Activated CD8-positive, alpha-beta memory T cell treated with anti-CD3 and anti-CD28 coated beads for 36 hours (primary cell): ENCODE data around the gene XPR1. TPM values are rescaled to one million over a fixed set of nuclear protein-coding genes. Genes with fewer than 3 reads are reported as not detected.

Experiments used
- CTCF ChIA-PET: fragments of 350-600 bp; sonication (Branson Sonifier 250); formaldehyde crosslinking; loops from one replicate; lab custom pipeline; 2021; ENCODE audit warnings: antibody characterized with exemption; lab: Charles Lee
- POLR2A ChIA-PET: fragments of 350-600 bp; sonication (Branson Sonifier 250); formaldehyde crosslinking; loops from one replicate; lab custom pipeline; 2021; ENCODE audit warnings: antibody characterized with exemption; lab: Charles Lee
- total RNA-seq, 2 experiments: library from RNA; stranded (reverse); gene quantifications; one replicate each; pipeline ENCODE4 v1.2.3, GENCODE V29; 2021

The XPR1 gene
- total RNA-seq, 2 experiments from 2014 or later, result 20.7 to 22.1 TPM

DNA sequence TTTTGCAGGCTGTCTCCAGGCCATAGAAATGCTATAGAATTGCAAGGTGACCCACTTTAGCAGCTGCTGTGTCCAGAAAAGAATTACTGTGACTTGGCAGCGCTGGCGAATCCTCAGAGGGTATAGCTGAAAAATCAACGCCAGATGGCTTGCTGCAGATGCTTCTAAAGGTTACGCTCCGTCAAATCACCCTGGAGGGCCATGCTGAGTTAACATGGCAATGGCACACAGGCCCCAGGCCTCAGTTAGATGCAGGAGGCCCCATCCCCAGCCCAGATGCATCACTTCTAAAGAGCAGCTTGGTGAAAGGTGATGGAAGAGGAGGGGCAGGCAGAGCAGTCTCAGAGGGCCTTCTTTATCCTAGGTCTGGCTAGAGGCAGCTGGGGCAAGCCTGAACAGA, 298.9 kb downstream of the XPR1 start:
- CTCF ChIA-PET, result no interaction called here
- POLR2A ChIA-PET, result no interaction called here

DNA sequence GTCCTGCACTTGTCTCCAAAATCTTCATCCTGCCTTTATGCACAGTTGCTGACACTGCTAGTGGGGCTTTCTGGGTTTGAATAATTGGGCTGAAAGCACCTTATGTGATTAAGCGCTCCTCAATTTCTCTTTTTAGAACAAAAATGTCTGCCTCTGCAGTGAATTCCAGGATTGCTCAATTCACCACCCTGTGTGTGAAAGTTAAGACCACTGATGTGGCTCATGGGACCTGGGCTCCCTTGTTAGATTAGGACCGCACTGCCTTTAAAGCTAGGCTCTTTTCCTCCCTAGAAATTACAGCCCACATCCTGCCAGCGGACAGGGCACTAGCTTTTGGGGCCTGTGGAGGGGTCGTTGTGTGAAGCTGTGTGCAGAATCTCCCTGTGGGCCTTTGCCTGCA, 299.7 kb downstream of the XPR1 start:
- POLR2A ChIA-PET, result no interaction called here
- CTCF ChIA-PET, result no interaction called here

DNA sequence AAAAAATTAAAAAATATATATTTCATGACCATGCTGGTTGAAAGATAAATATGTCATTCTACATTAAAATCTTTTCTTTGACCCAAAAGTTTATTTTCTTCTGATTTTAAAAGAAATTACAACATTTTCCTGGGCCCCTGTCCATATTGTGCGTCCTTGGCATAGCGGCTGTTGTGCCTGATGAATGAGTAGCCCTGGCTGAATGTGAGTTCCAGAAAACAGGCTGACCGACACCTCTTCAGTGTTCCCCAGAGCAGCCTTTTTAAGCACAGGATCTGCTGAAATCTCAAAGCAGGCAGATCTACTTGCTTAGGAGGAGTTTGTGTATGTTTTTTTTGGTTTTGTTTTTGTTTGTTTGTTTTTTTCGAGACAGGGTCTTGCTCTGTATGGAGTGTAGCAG, 300.6 kb downstream of the XPR1 start:
- POLR2A ChIA-PET, result no interaction called here

DNA sequence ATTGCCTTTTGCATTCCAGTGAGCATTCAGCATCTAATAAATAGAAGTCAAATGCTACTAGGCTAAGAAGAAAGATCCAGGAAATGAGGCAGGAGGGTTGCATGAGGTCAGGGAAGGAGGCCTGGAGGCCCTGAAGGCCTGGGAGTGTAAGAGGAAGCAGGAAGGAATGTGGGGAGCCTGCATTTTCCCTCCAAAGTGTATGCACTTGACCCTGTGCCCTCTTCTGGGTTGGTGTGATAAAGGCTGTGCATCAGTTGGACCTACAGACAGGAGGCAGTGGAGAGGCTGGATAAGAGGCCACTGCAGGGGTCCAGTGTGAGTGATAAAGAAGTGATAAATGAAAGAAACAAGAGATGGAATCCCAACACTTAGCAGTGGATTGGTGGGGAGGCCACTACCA, 301.3 kb downstream of the XPR1 start:
- ChIA-PET CTCF (no interaction called here), POLR2A (no interaction called here)

More for the DNA sequence above, 300.6 kb downstream of the XPR1 start:
- CTCF ChIA-PET, result interaction anchor here (0.6 kb wide), 1 partner anchor 266 kb away, joined by 3 read pairs; no protein-coding TSS in a partner anchor

DNA sequence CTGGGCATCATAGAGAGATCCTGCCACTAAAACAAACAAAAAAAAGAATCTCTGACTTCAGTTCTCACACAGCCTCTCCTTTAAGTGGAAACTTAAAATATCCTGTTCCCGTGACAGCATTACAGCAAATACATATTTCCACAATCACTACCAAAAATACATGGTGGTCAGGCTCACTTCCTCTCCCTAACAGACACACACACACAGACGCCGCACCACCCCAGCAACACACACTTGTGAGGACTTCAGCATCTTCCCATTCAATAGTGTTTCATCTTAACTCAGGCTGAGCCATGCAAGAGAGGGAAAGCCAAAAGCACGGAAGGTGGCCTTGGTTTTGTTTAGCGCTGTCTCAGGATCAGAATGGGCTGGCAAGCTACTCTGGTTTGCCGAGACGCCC, 302.7 kb downstream of the XPR1 start:
- CTCF ChIA-PET, result no interaction called here
- POLR2A ChIA-PET, result no interaction called here

DNA sequence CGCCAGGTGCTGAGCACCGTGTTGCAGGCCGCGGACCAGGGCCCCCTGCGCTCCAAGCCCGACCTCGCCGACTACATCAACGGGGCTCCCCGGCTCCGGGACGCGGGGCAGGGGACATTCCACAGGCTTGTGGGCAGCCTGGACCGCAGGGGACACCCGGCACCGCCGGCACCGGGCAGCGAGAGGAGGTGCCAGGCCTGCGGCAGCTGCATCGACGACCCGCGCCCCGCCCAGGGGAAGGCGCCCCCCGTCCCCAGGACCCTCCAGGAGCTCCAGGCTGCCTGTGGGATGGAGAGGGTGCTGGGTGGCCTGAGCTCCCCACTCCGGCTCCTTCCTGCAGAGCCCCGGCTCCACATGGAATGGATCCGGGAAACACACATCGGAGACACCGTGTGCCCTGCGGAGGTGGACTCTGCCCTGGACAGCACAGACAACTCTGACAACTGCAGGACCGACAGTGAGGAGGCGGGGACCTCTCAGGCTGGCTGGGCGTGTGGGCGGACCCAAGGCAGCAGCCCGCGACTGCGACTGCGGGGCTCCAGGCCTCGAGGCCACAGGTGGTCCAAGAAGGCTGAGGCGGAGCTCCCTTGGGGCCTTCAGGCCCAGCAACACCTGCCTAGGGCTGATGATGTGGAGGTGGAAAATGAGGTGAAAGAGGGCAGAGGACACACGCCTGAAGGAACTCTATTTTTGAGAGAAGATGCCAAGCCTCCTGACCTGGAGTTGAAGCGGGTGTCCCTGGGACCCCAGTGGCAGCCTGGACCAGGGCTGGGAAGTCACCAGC, 303.7 kb downstream of the XPR1 start:
- ChIA-PET POLR2A (no interaction called here), CTCF (interaction anchor here (0.5 kb wide), 1 partner anchor 95 kb away, joined by 3 read pairs; no protein-coding TSS in a partner anchor)

DNA sequence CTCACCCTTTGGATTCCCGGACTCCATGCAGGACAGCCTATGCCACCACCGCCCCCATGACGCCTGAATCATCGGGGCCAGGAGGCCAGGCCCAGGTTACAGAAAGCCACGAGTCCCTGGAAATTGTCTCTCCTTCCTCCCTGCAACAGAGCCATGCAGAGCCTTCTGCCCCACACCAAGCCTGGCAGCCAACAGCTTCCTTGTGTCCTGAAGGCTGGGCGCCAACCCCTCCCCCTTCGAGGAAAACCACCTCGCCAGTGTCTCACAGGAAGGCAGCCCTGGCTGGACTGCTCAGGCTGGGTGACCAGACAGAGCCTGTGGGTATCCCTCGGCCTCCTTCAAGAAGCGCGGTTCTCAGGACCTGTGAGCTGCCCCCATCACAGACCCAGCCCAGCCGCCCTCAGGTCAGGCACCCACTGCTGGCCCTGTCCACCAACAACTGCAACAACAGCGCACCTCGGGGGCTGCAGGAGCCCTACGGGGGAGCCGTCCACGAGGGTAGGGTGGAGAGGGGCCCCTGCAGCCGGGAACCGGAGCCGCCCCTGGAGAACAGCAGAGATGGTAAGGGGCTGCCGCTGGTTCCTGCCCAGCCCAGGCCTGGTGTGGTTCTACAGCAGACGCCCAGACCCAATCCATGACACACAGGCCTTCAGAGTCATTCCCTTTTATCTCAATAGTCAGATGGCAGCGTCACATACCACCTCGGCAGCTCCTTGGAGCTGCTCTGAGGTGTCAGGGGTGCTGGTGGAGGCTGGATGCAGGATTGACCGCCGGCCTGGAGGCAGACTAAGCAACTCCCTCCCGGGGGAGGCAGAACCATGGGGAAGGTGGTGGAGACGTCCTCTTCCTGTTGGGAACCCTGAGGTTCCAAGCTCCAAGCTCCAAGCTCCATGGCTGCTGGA, 304.5 kb downstream of the XPR1 start:
- CTCF ChIA-PET, result no interaction called here
- POLR2A ChIA-PET, result no interaction called here

DNA sequence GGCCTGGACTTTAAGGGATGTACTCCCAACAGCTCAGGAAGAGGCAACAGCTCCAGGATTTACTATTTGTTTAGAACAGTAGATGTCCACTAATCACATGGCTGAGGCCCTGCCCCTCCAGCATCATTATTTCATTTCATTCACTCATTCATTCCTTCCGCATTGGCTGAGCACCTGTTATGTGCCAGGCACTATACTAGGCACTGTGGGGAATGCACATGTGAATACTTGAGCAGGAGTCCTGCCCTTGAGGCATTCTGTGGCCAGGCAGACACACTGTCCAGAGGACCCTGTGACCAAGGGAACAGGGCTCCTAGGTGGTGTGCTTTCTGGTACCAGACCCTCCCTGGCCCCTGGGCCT, 305.2 kb downstream of the XPR1 start:
- CTCF ChIA-PET, result no interaction called here
- POLR2A ChIA-PET, result no interaction called here

DNA sequence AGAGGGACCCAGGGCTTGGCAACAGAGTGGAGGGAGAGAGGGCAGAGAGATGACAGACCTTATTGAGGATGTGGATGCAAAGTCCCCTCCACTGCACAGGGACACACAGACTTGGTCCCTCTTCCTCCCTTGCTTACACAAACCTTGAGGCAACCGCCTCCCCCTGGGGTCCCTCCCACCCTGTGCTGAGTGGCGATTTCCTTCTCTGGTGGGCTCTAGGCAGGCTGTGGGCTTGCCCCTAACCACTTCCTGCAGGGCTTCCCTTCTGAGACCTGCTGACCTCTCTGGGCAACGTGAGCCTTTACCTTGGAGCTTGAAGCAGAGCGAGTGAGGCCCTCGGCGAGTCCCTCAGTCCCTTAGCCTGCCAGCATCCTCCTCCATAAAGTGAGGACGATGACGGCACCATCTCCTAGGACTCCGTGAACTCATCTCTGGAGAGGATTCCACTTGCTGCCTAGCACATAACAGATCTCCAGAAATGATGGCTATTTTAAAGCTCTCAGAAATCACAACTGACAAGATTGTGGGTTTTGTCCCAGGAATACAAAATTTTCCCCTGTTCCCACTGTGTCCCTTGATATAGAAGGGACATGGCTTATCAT, 305.9 kb downstream of the XPR1 start:
- ChIA-PET POLR2A (no interaction called here), CTCF (no interaction called here)

DNA sequence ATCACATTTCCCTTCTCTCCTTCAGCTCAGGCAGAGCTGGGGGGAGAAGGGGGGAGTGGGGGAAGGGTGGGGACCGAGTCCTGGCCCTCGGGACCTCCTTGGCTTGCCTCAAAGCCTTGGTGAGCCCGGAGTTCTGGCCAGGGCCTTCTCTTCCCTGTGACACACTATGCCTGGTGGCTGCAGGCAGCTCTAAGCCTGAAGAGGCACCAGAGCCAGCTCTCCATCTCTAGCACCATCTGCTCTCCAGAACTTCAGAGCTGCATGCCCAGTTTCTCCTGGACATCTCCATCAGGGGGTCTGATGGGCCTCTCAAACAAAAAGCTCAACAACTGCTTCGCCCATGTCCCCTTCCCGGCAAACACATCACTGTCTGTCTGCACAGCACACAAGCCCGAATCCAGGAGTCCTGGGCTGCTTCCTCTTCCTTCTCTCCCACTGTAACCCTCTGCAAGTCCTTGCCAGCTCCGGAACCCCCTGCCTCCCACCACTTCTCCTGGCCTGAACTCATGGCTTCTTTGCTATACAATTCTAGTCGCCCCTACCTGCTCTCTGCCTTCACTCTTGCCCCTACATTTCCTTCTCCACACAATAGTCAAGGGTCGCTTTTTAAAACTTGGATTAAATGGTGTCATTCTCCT, 307.4 kb downstream of the XPR1 start:
- POLR2A ChIA-PET, result no interaction called here
- CTCF ChIA-PET, result no interaction called here

DNA sequence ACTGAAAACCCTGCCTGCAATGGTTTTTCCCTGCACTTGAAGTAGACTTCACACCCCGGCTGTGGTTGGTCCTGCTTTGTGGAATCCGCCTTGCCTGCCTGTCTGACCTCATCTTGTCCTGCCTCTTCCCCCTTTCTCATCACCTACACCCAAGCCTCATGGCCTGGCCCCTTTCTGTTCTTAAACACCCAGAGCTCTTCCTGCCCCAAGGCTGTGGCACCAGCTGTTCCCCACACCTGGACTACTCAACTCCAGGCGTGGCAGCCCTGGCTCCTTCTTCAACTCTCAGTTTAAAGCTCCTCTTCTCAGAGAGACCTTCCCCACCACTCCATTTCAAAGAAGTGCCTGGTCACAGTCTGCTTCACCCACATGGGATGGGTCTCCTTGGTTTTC, 307.9 kb downstream of the XPR1 start:
- ChIA-PET CTCF (no interaction called here), POLR2A (no interaction called here)

Other genes starting within 250 kb of the XPR1 start
- 10 to 100 TPM; 47.8 to 49.2 TPM for gene ACBD6, start 129.4 kb upstream of the XPR1 start, total RNA-seq
- gene OVAAL, start 73.1 kb upstream of the XPR1 start, total RNA-seq, result not detected